HG02884 (cell line): ENCODE results near the gene DDR1.
"Not testable (repeated sequence)": the region's sequence is repeated elsewhere in the genome, so short reads cannot be mapped to it uniquely, and the experiment has no call there.

ENCODE experiments used
- ATAC-seq: cut with Tn5 transposase; IDR thresholded peaks from one replicate; pipeline ENCODE4 v1.9.1; 2021; ENCODE audit warnings: mild to moderate bottlenecking, moderate library complexity; ENCODE audit not compliant: unreplicated experiment

DDR1 gene

GRCh38 chr6:30891816-30892538 lies 7.7 kb downstream of the DDR1 start:
- ATAC-seq = no peak

- no peak for ATAC-seq
Measured at GRCh38 chr6:30893001-30893591, 8.8 kb downstream of the DDR1 start.

- no peak for ATAC-seq
Measured at GRCh38 chr6:30893666-30894065, 9.3 kb downstream of the DDR1 start.

GRCh38 chr6:30894381-30894780 lies 10.1 kb downstream of the DDR1 start:
- ATAC-seq = no peak

- no peak for ATAC-seq
Measured at GRCh38 chr6:30894935-30895334, 10.6 kb downstream of the DDR1 start.

- ATAC-seq = no peak
Measured at GRCh38 chr6:30895343-30895742, 11.0 kb downstream of the DDR1 start.

GRCh38 chr6:30896541-30896940 lies 12.2 kb downstream of the DDR1 start:
- no peak for ATAC-seq

- no peak for ATAC-seq
Measured at GRCh38 chr6:30897882-30898281, 13.6 kb downstream of the DDR1 start.

- no peak for ATAC-seq
Measured at GRCh38 chr6:30898750-30899360, 14.5 kb downstream of the DDR1 start.

- ATAC-seq = no peak
Measured at GRCh38 chr6:30900863-30901417, 16.6 kb downstream of the DDR1 start.

GRCh38 chr6:30901436-30901835 lies 17.1 kb downstream of the DDR1 start:
- ATAC-seq = no peak

- ATAC-seq = not testable (repeated sequence)
Measured at GRCh38 chr6:30902196-30902595, 17.9 kb downstream of the DDR1 start.

- no peak for ATAC-seq
Measured at GRCh38 chr6:30902709-30903108, 18.4 kb downstream of the DDR1 start.

- ATAC-seq = no peak
Measured at GRCh38 chr6:30903236-30903635, 18.9 kb downstream of the DDR1 start.

GRCh38 chr6:30907290-30907757 lies 23.0 kb downstream of the DDR1 start:
- not testable (repeated sequence) for ATAC-seq

- peak; percentile 83 for ATAC-seq
Measured at GRCh38 chr6:30907758-30908591, 23.7 kb downstream of the DDR1 start, which contains the start of gene GTF2H4. Gene GTF2H4 (plus strand): TSS chr6:30908207.

- no peak for ATAC-seq
Measured at GRCh38 chr6:30908700-30909099, 24.4 kb downstream of the DDR1 start.

- not testable (repeated sequence) for ATAC-seq
Measured at GRCh38 chr6:30910473-30910872, 26.2 kb downstream of the DDR1 start.

- ATAC-seq = no peak
Measured at GRCh38 chr6:30912746-30913520, 28.6 kb downstream of the DDR1 start.

GRCh38 chr6:30913721-30914075 lies 29.4 kb downstream of the DDR1 start:
- ATAC-seq = no peak
